SK-N-SH (cell line): ENCODE measurements around the gene TMIGD2. TPM values are rescaled to one million over a fixed set of nuclear protein-coding genes. Genes with fewer than 3 reads are reported as not detected.

Experiments
- CTCF ChIA-PET: fragments of 300-600, 350-600 bp; formaldehyde crosslinking; extraction: SDS; loops from one replicate; lab custom pipeline; 2021; lab: Yijun Ruan, JAX
- POLR2A ChIA-PET: fragments of 350-600 bp; sonication (Branson Sonifier 250); formaldehyde crosslinking; extraction: SDS; loops from one replicate; lab custom pipeline; 2020; ENCODE audit warnings: antibody characterized with exemption, inconsistent platforms; lab: Yijun Ruan, JAX
- DNase-seq: peaks from one replicate; pipeline ENCODE4 v3.0.0; 2012
- H2AFZ ChIP-seq: fragments of 200-600 bp; sonication (generic); 2 replicates; pipeline ENCODE4 v1.8.1; 2016; ENCODE audit warnings: antibody characterized with exemption, mild to moderate bottlenecking, low read depth
- H3F3A ChIP-seq: fragments of 200-600 bp; sonication (generic); replicated peaks from 2 replicates; pipeline ENCODE3; 2016; ENCODE audit warnings: antibody characterized with exemption, mild to moderate bottlenecking; ENCODE audit not compliant: insufficient read depth
- H3K27ac ChIP-seq, 2 experiments: fragments of 200-500 bp in 1 of 2; fragments of 200-600 bp in 1 of 2; sonication (Bioruptor generic) in 1 of 2; sonication (generic), shearing (Covaris generic) in 1 of 2; 2 replicates each; pipeline versions ENCODE4 v1.5.1 to v1.6.1; 2014 to 2016; ENCODE audit warnings: low read depth in 2 of 2, inconsistent platforms in 1 of 2, low read length in 1 of 2, mild to moderate bottlenecking in 1 of 2, mixed read lengths in 1 of 2
- H3K27me3 ChIP-seq: fragments of 200-600 bp; sonication (generic), shearing (Covaris generic); 2 replicates; pipeline ENCODE4 v1.6.1; 2016; ENCODE audit warnings: mixed run types; ENCODE audit not compliant: insufficient read depth
- H3K36me3 ChIP-seq, 2 experiments: fragments of 200-500 bp in 1 of 2; fragments of 200-600 bp in 1 of 2; sonication (Bioruptor generic) in 1 of 2; sonication (generic) in 1 of 2; replicated peaks in 1 of 2; 2 replicates each; pipeline versions ENCODE3 to v1.5.1; 2014 to 2016; ENCODE audit warnings: low read length in 1 of 2, mild to moderate bottlenecking in 1 of 2; ENCODE audit not compliant: insufficient read depth in 2 of 2, control insufficient read depth in 1 of 2
- H3K4me1 ChIP-seq, 2 experiments: fragments of 200-500 bp in 1 of 2; fragments of 200-600 bp in 1 of 2; sonication (Bioruptor generic) in 1 of 2; sonication (generic), shearing (Covaris generic) in 1 of 2; 2 replicates each; pipeline versions ENCODE4 v1.5.1 to v1.6.1; 2014 to 2016; ENCODE audit warnings: low read depth in 1 of 2, low read length in 1 of 2, mixed run types in 1 of 2; ENCODE audit not compliant: insufficient read depth in 2 of 2, control insufficient read depth in 1 of 2
- H3K4me2 ChIP-seq: fragments of 200-600 bp; sonication (generic), shearing (Covaris generic); 2 replicates; pipeline ENCODE4 v1.6.1; 2017; ENCODE audit warnings: mixed run types
- H3K4me3 ChIP-seq, 2 experiments: fragments of 200-500 bp in 1 of 2; fragments of 200-600 bp in 1 of 2; sonication (Bioruptor generic) in 1 of 2; sonication (generic), shearing (Covaris generic) in 1 of 2; 2 replicates each; pipeline versions ENCODE4 v1.5.1 to v1.8.1; 2014 to 2016; ENCODE audit warnings: low read depth in 2 of 2, inconsistent platforms in 1 of 2, low read length in 1 of 2, mild to moderate bottlenecking in 1 of 2, mixed read lengths in 1 of 2, moderate library complexity in 1 of 2
- H3K79me2 ChIP-seq: fragments of 200-600 bp; sonication (generic); 2 replicates; pipeline ENCODE4 v1.8.1; 2017; ENCODE audit warnings: mild to moderate bottlenecking; ENCODE audit not compliant: insufficient read depth
- H3K9ac ChIP-seq: fragments of 200-600 bp; sonication (generic); 2 replicates; pipeline ENCODE4 v1.6.1; 2017; ENCODE audit warnings: mixed run types
- H3K9me2 ChIP-seq: fragments of 200-600 bp; sonication (generic); 2 replicates; pipeline ENCODE4 v1.6.1; 2017; ENCODE audit warnings: mixed run types
- H3K9me3 ChIP-seq: fragments of 200-600 bp; sonication (generic); 2 replicates; pipeline ENCODE4 v1.6.1; 2017; ENCODE audit warnings: mixed run types, mild to moderate bottlenecking, moderate library complexity
- H4K20me1 ChIP-seq: fragments of 200-600 bp; sonication (generic); 2 replicates; pipeline ENCODE4 v1.6.1; 2017; ENCODE audit warnings: mild to moderate bottlenecking, mixed run types; ENCODE audit not compliant: insufficient read depth
- ELF1 ChIP-seq: IDR thresholded peaks from 2 replicates; pipeline ENCODE4 v1.4.0; 2012
- EZH2phosphoT487 ChIP-seq: fragments of 200-600 bp; sonication (generic); IDR thresholded peaks from 2 replicates; pipeline ENCODE4 v1.6.1; 2017; ENCODE audit warnings: low read depth, mixed run types, mild to moderate bottlenecking, antibody characterized with exemption, moderate library complexity, borderline replicate concordance
- FOSL2 ChIP-seq: IDR thresholded peaks from 2 replicates; pipeline ENCODE4 v1.4.0; 2012; ENCODE audit warnings: low read depth, mild to moderate bottlenecking, moderate library complexity, borderline replicate concordance
- MXI1 ChIP-seq: IDR thresholded peaks from 2 replicates; pipeline ENCODE4 v1.6.1; 2012; ENCODE audit warnings: mild to moderate bottlenecking, low read depth, low read length, improper control_type of control experiment
- WGBS: methylation state at CpG from one replicate; pipeline ENCODE4 v1.1.6; 2017; ENCODE audit warnings: low lambda C conversion rate; 5-methylcytosine and 5-hydroxymethylcytosine counted together
- polyA plus RNA-seq, 3 experiments: library from polyadenylated mRNA; depleted of rRNA; stranded (reverse); fragments of >200 nt; gene quantifications; 2 replicates each; pipeline ENCODE4 v1.2.3, GENCODE V29; 2012
- TF ChIP-seq, protein P1 (sequence below): fragments of 150-350 bp; IDR thresholded peaks from 2 replicates; pipeline ENCODE4 v1.6.1; 2016; ENCODE audit warnings: mild to moderate bottlenecking, low read depth, low read length
- TF ChIP-seq, protein P2 (sequence below): IDR thresholded peaks from 2 replicates; pipeline ENCODE4 v1.4.0; 2012; ENCODE audit warnings: low read depth
- TF ChIP-seq, protein P3 (sequence below): fragments of 200-600 bp; sonication (generic); IDR thresholded peaks from 2 replicates; pipeline ENCODE4 v1.6.1; 2017; ENCODE audit warnings: antibody characterized with exemption, mild to moderate bottlenecking, moderate library complexity

TMIGD2 gene
- polyA plus RNA-seq, 1 of the 3 experiments (the other 2 are of a cell fraction) = not detected

DNA sequence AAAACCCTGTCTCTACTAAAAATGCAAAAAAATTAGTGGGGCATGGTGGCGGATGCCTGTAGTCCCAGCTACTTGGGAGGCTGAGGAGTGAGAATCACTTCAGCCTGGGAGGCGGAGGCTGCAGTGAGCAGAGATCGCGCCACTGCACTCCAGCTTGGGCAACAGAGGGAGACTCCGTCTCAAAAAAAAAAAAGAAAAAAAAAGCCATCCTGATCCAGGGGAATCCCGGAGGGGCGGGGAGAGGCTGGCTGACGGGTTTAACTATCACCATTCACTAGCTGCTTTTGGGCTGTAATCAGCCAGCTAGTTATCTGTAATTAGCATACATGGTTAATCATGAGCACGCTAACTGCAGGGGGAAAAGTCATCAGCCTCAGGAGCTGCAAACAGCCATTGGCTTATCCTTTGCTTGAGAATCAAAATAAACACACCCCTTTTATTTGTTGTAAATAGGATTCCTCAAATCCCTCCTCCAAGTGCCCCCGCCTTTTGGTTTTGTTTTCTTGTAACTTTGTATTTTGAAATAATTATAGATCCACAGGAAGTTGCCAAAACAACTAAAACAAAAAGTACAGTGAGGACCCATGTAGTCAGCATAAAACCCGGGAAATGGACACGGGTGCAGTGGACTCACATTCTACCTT lies 11.8 kb upstream of the TMIGD2 start:
- TF ChIP-seq, protein P1, sequence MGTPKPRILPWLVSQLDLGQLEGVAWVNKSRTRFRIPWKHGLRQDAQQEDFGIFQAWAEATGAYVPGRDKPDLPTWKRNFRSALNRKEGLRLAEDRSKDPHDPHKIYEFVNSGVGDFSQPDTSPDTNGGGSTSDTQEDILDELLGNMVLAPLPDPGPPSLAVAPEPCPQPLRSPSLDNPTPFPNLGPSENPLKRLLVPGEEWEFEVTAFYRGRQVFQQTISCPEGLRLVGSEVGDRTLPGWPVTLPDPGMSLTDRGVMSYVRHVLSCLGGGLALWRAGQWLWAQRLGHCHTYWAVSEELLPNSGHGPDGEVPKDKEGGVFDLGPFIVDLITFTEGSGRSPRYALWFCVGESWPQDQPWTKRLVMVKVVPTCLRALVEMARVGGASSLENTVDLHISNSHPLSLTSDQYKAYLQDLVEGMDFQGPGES = no peak
- TF ChIP-seq FOSL2 = no peak
- H3K4me3 ChIP-seq = no peak overlapping the region
- DNase-seq = no peak
- POLR2A ChIA-PET = interaction anchor here (0.6 to 1.4 kb wide), 3 partner anchors 9 to 17 kb away, joined by 3 to 4 read pairs (median 3); no protein-coding TSS in a partner anchor
- H3K9ac ChIP-seq = no peak overlapping the region
- CTCF ChIA-PET = interaction anchor here (1.0 kb wide), 1 partner anchor 46 kb away, joined by 3 read pairs; no protein-coding TSS in a partner anchor
- no peaks in the 10 kb centered on the region for H3K27me3 ChIP-seq
- H2AFZ ChIP-seq = no peak overlapping the region
- H3K4me1 ChIP-seq = no peaks in the 10 kb centered on the region
- no peaks in the 10 kb centered on the region for H3K79me2 ChIP-seq
- H4K20me1 ChIP-seq = no peaks in the 10 kb centered on the region
- WGBS = 90% methylated on average over 12 of the region's 12 CpGs
- H3K4me2 ChIP-seq = no peak overlapping the region
- no peaks in the 10 kb centered on the region for H3F3A ChIP-seq
- no peaks in the 10 kb centered on the region for H3K9me2 ChIP-seq
- no peaks in the 10 kb centered on the region for H3K9me3 ChIP-seq
- no peak overlapping the region for H3K27ac ChIP-seq
- H3K36me3 ChIP-seq = peaks cover 11 to 14% of the 10 kb centered on the region in 2 experiments

DNA sequence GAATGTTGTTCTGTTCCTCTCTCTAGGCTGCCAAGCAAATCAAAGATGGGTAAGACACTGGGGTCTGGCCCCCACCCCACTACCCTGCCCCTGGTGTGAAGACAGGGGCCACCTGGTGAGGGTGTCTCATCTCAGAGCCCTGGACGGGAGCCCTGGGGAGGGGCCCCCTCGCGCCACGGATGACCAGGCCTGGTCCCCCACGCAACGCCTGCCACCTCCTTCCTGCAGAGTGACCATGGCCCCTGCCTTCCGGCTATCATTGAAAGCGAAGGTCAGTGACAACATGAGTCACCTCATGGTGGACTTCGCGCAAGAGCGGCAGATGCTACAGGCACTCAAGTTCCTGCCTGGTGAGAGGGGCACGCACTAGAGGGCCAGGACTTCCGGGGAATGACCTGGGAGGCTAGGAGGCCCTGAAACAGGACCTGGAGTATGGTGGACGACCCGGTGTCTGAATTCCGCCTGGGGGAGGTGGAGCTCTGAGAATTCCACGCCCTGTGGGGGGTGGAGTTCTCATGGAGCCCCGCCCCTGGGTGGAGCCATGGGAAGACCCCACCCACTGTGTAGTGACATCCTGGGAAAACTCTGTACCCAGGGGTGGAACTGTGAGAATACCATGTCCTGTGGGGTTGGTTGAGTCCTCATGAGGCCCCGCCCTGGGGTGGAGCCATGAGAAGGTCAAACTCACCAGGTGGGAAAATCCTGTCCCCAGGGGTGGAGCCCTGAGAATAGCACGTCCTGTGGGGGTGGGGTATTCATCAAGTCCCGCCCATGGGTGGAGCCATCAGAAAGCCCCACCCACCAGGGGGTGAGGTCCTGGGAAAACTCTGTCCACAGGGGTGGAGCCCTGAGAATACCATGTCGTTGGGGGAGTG lies 8.3 kb upstream of the TMIGD2 start:
- H3K4me3 ChIP-seq = no peak overlapping the region
- no peaks in the 10 kb centered on the region for H3K9me2 ChIP-seq
- peak; percentile 88 for DNase-seq
- no peaks in the 10 kb centered on the region for H3K79me2 ChIP-seq
- no peaks in the 10 kb centered on the region for H3K27me3 ChIP-seq
- POLR2A ChIA-PET = interaction anchor here (0.5 kb wide), 1 partner anchor 35 kb away, joined by 9 read pairs; no protein-coding TSS in a partner anchor
- TF ChIP-seq, protein P2, sequence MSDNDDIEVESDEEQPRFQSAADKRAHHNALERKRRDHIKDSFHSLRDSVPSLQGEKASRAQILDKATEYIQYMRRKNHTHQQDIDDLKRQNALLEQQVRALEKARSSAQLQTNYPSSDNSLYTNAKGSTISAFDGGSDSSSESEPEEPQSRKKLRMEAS = no peak
- TF ChIP-seq, protein P3, sequence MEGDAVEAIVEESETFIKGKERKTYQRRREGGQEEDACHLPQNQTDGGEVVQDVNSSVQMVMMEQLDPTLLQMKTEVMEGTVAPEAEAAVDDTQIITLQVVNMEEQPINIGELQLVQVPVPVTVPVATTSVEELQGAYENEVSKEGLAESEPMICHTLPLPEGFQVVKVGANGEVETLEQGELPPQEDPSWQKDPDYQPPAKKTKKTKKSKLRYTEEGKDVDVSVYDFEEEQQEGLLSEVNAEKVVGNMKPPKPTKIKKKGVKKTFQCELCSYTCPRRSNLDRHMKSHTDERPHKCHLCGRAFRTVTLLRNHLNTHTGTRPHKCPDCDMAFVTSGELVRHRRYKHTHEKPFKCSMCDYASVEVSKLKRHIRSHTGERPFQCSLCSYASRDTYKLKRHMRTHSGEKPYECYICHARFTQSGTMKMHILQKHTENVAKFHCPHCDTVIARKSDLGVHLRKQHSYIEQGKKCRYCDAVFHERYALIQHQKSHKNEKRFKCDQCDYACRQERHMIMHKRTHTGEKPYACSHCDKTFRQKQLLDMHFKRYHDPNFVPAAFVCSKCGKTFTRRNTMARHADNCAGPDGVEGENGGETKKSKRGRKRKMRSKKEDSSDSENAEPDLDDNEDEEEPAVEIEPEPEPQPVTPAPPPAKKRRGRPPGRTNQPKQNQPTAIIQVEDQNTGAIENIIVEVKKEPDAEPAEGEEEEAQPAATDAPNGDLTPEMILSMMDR = no peak
- TF ChIP-seq ELF1 = no peak
- no peak for TF ChIP-seq EZH2phosphoT487
- TF ChIP-seq MXI1 = no peak
- no peak for TF ChIP-seq FOSL2
- WGBS = 92% methylated on average over 19 of the region's 22 CpGs
- H3K4me2 ChIP-seq = no peak overlapping the region
- peaks cover 0 to 5% of the 10 kb centered on the region in 2 experiments; a peak in 1 of 4 replicates for H3K4me1 ChIP-seq
- H3K9ac ChIP-seq = no peak overlapping the region
- no peak overlapping the region for H3K27ac ChIP-seq
- H3F3A ChIP-seq = no peaks in the 10 kb centered on the region
- H3K36me3 ChIP-seq = peaks cover 4 to 7% of the 10 kb centered on the region in 2 experiments
- H4K20me1 ChIP-seq = no peaks in the 10 kb centered on the region
- CTCF ChIA-PET = no interaction called here
- no peak overlapping the region for H2AFZ ChIP-seq
- H3K9me3 ChIP-seq = no peaks in the 10 kb centered on the region
